ENCODE data around the gene OCA2. TPM values are rescaled to one million over a fixed set of nuclear protein-coding genes. Genes with fewer than 3 reads are reported as not detected.

OCA2 gene
- total RNA-seq, 2 donors from 2014 or later: 0.31 TPM; not detected in 1

DNA sequence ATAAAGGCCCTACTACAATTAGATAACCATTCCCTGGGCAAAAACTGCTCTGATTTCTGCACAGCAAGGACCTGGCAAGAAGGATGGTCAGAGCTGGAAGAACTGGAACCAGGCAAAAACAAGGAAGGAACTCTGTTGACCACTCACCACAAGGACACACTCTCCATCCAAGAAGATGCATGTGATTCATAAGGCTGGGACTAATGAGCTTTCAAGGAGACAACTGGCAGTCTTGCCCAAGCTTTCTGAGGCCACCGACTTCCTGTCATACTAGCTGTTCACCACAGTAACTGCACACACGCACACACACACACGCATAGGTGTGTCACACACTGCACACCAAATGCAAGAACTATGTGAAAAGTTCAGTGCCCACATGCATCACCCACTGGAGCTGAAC is 256.6 kb downstream of the OCA2 start:
- H3K4me1 ChIP-seq: no peaks in the 10 kb centered on the region
- no peak overlapping the region for H3K4me3 ChIP-seq
- no peak overlapping the region for H3K27ac ChIP-seq
- TF ChIP-seq, protein P1, sequence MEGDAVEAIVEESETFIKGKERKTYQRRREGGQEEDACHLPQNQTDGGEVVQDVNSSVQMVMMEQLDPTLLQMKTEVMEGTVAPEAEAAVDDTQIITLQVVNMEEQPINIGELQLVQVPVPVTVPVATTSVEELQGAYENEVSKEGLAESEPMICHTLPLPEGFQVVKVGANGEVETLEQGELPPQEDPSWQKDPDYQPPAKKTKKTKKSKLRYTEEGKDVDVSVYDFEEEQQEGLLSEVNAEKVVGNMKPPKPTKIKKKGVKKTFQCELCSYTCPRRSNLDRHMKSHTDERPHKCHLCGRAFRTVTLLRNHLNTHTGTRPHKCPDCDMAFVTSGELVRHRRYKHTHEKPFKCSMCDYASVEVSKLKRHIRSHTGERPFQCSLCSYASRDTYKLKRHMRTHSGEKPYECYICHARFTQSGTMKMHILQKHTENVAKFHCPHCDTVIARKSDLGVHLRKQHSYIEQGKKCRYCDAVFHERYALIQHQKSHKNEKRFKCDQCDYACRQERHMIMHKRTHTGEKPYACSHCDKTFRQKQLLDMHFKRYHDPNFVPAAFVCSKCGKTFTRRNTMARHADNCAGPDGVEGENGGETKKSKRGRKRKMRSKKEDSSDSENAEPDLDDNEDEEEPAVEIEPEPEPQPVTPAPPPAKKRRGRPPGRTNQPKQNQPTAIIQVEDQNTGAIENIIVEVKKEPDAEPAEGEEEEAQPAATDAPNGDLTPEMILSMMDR (IDR thresholded peaks at IDR 0.05): no peak
- H3K9me3 ChIP-seq: no peaks in the 10 kb centered on the region
- H3K27me3 ChIP-seq: no peaks in the 10 kb centered on the region
- peak; percentile 28 for DNase-seq (ENCODE audit: low spot score)
- H3K36me3 ChIP-seq: no peaks in the 10 kb centered on the region

DNA sequence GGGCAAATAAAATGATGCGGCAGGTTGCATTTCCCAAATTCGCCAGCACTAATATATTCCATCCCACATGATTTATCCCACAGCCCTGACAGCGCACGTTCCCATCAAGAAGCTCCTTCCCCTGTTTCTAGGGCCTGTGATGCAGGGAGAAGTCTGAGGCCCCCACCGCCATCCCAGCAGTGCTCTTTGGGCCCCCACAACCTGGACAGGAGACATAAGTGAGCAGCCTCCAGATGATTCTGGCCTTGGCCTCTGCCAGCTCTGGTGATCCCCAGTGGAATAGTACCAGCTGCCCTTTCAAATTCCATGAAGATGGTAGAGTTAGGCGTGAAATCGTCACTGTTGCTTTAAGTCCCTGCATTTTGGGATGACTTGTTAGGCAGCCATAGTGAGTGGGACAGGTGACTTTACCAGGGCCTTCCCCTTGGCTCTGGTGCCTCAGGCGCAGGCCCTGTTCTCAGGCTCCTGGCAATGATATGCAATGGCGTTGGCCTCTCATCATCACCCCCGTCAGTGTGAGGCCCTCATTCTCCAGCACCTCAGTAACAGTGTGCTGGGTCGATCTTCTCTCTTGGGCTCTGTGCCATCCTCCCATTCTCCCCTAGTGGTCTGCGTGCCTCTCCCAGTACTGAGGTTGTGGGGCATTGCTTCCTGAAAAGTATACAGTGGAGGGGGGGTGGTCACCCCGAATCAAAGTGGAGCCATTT is 263.7 kb downstream of the OCA2 start:
- Histone ChIP-seq H3K27me3 (no peaks in the 10 kb centered on the region), H3K27ac (no peak overlapping the region), H3K4me1 (no peaks in the 10 kb centered on the region), H3K4me3 (no peak overlapping the region), H3K9me3 (no peaks in the 10 kb centered on the region), H3K36me3 (no peaks in the 10 kb centered on the region)
- TF ChIP-seq, protein P1 (IDR thresholded peaks at IDR 0.05): no peak
- no peak for DNase-seq (ENCODE audit: low spot score)

DNA sequence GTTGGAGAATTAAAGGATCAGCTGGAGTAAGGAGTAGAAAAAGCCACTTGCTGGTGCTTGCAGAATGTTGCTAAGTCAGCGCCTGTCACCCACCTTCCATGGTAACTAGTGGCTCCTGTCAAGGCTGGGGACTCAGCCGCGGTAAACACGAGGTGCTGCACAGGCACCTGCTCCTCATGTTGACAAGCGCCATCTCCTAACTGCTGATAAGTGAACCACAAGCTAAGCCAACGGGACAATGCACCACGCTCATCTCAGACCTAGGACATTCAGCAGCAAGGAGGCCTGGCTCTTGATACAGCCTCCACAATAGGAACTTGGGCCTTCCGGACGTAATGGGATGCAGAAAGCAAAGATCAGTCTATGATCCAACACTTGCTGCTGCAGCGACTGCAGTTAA is 264.4 kb downstream of the OCA2 start:
- peak; percentile 43 for DNase-seq (ENCODE audit: low spot score)
- no peak overlapping the region for H3K4me3 ChIP-seq
- no peaks in the 10 kb centered on the region for H3K36me3 ChIP-seq
- H3K9me3 ChIP-seq: no peaks in the 10 kb centered on the region
- H3K27ac ChIP-seq: no peak overlapping the region
- TF ChIP-seq, protein P1 (IDR thresholded peaks at IDR 0.05): no peak
- H3K27me3 ChIP-seq: no peaks in the 10 kb centered on the region
- no peaks in the 10 kb centered on the region for H3K4me1 ChIP-seq

DNA sequence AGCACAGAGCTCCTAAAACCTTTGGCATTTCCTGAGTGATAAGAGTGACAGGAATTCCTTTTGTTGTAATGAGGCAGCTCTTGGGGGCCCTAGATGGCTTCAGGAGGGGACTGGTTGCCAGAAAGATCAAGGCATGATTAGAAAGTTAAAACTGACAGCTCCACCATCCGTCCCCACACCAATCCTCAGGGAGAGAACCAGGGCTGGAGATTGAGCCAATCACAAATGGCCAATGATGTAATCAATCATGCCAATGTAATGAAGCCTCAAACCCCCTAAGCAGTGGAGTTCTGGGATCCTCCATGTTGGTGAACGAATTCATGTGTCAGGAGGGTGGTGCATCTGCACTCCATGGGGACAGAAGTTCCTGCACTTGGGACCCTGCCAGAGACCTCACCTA is 265.1 kb downstream of the OCA2 start:
- Histone ChIP-seq H3K4me1 (no peaks in the 10 kb centered on the region), H3K27me3 (no peaks in the 10 kb centered on the region), H3K9me3 (no peaks in the 10 kb centered on the region), H3K36me3 (no peaks in the 10 kb centered on the region), H3K4me3 (no peak overlapping the region), H3K27ac (no peak overlapping the region)
- TF ChIP-seq, protein P1 (IDR thresholded peaks at IDR 0.05): no peak
- no peak for DNase-seq (ENCODE audit: low spot score)

DNA sequence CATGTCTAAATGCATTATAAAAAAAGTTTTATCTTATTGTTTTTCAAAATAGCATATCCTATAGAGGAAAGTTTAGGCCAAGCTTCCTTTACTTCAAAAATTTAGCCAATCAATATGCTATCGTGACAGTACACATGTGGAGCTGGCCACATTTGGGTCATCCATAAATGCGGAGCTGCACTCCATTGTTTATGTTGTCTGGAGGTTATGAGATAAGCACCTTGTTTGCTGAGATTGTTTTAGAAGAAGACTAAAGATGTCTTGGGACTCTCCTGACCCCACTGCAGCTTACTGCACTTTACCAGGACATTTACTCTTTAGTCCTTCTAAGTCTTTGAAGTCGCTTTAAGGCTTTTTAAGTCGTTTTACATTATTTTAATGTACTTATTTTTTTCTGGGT is 265.9 kb downstream of the OCA2 start:
- H3K27me3 ChIP-seq: no peaks in the 10 kb centered on the region
- no peaks in the 10 kb centered on the region for H3K36me3 ChIP-seq
- no peaks in the 10 kb centered on the region for H3K9me3 ChIP-seq
- DNase-seq (ENCODE audit: low spot score): no peak
- H3K4me1 ChIP-seq: no peaks in the 10 kb centered on the region
- H3K4me3 ChIP-seq: no peak overlapping the region
- H3K27ac ChIP-seq: no peak overlapping the region
- TF ChIP-seq, protein P1 (IDR thresholded peaks at IDR 0.05): no peak

DNA sequence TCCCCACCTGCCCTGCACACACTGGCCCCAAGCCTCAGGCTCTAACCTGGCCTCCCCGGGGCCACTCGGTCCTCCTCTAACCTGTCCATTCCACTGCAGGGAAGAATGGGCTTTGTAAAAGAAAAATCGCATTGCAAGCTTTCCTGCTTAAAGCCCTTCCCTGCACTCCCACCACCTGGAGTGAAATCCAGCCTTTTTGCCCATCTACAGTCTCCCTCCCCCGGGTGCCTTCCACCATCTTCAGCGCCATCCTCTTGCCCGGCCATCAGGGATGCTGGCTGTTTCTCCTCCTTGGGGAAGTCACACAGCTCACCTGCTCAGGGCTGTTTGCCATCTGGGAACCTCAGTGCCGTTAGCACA is 266.9 kb downstream of the OCA2 start:
- Histone ChIP-seq H3K27me3 (no peaks in the 10 kb centered on the region), H3K27ac (no peak overlapping the region), H3K36me3 (no peaks in the 10 kb centered on the region), H3K4me3 (no peak overlapping the region), H3K9me3 (no peaks in the 10 kb centered on the region), H3K4me1 (no peaks in the 10 kb centered on the region)
- TF ChIP-seq, protein P1 (IDR thresholded peaks at IDR 0.05): no peak
- no peak for DNase-seq (ENCODE audit: low spot score)

Measured in right atrium auricular region (tissue), 2 donors.